Left ventricle myocardium superior (tissue), 1 donor: ENCODE results near the gene LAMC2. TPM values are rescaled to one million over a fixed set of nuclear protein-coding genes. Genes with fewer than 3 reads are reported as not detected.
"Not testable (repeated sequence)": the region's sequence is repeated elsewhere in the genome, so short reads cannot be mapped to it uniquely, and the experiment has no call there.

Source experiments
- ATAC-seq: fragments of 200-7000 bp; cut with Tn5 transposase; one replicate; pipeline ENCODE4 v1.9.1; 2020; ENCODE audit warnings: mild to moderate bottlenecking, moderate library complexity
- DNase-seq: peaks from one replicate; pipeline ENCODE4 v3.0.0-alpha.2; 2020
- intact Hi-C: fragments of 100-400 bp; cut with micrococcal nuclease; formaldehyde crosslinking; loops from one replicate; pipeline ENCODE4 v1.11.0; 2022
- total RNA-seq: library from RNA; stranded (reverse); fragmentation: NEBNext Ultra II Directional; extraction: Animal tissue kit (Norgen Biotek cat#: 25700); gene quantifications from one replicate; pipeline ENCODE4 v1.2.1, GENCODE V29; 2021
- donor health status: DM: no; HTN: yes; CAD: no; lungs with severe emphysema.

The LAMC2 gene
- total RNA-seq, 1 donor from 2014 or later, result 3.7 TPM

DNA sequence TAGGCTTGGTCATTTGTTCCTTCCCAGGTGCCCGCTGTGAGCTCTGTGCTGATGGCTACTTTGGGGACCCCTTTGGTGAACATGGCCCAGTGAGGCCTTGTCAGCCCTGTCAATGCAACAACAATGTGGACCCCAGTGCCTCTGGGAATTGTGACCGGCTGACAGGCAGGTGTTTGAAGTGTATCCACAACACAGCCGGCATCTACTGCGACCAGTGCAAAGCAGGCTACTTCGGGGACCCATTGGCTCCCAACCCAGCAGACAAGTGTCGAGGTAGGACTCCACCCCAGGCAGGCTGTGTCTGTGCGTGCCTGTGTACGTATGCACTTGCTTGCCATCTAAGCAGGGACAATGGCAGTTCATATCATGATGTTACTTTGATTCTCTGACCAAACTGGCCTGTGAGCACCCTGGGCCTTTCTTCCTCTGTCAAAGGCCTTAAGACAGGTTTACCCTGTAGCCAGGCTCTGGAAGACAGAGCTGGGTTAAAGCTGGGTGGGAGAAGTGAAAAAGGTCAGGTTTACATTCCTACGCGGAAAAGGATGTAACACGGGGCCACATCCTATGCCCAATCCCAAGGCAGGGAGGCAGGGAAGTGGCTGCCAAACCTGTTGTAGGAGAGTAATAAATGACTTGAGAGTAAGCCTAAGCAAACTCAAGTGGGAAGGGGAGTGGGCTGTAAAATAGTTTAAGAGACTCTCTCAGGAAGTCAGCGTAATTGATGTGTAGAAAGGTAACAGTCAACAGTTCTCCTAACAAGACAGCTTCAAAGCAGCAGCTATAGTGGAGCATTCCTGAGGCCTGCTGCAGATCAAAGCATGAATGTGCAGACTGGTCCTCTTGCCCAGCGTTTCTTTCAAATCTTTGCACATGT, 42.5 kb downstream of the LAMC2 start:
- DNase-seq (no peak), ATAC-seq (no peak)
- intact Hi-C loops, result loop anchor here (10.0 kb wide), 1 partner anchor 264 kb away; no protein-coding TSS in a partner anchor

DNA sequence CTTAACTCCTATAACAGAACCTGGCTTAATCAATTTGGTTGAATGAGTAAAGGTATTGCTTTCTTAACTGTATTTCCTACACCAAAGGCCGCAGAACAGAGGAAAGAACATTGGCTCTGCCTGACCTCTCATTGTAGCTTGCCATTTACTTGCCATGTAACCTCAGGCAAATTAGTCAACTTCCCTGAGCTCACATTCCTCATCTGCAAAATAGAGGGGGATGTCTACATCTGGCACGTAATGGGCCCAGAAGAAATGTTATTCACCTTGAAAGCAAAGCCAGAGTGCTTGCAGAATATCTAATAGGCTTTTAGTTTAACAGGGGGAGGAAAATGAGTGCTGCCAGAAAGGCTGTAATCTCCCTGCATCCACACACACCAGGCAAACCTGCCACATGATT, 44.3 kb downstream of the LAMC2 start:
- ATAC-seq, result no peak
- DNase-seq, result no peak
- intact Hi-C loops, result loop anchor here (10.0 kb wide), 1 partner anchor 86 kb away; no protein-coding TSS in a partner anchor

GRCh38 chr1:183231545-183231944, 45.5 kb downstream of the LAMC2 start:
- no peak for ATAC-seq
- intact Hi-C loops, result loop anchor here (10.0 kb wide), 1 partner anchor 87 kb away; no protein-coding TSS in a partner anchor
- DNase-seq, result no peak

DNA sequence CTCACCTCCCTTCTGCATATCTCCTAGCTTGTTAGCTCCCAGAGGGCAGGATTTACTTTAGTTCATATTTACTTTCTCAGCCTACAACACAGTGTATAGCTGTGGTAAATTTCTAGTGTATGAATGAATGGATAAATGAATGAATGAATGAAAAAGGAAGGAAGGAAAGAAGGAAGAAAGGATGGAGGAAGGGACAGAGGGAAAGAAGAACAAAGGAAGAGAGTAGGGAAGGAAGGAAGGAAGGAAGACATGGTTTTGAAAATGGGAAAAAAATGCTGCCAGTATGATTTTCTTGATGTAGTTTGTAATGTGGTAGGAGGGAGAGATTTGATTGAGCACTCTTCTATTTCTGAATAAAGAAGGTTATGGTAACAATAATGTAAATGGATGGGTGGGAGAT, 47.0 kb downstream of the LAMC2 start:
- intact Hi-C loops, result loop anchor here (10.0 kb wide), 1 partner anchor 88 kb away; no protein-coding TSS in a partner anchor
- ATAC-seq (no peak), DNase-seq (no peak)

DNA sequence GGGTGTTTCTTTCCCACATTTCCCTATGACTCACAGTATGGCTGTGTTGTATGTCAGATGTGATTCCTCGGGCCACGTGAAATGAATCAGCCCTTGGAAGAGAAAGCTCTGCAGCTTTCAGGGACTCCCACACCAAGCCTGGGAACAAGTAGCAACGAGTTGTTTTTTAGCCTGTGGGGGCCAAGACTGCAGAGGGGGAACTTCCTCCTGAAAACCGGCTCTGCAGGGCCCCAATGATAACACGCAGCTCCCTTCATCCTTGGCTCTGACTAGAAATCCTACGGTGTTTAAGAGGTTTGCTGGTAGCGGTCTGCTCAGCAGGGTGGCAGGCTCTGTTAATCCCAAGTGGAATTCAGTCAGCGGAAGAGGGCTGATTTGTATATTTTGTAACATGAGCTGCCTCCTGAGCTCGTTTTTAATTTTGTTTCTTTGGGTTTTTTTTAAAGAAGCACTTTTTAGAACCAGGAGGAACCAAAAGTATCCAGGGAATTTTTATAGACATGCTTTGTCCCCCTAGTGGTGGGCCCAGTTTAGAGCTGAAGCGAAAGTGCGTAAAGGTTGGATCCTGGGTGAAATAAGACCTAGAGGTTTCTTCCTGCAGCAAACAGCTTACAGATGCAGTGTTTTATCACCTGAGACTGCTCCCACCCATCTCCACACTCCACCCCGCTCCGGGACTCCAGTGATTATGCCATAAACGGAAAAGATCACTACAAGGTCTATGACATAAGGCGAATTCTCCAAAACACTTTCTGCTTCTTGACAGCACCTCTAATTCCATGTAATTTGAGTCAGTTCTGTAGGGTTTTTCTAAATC, 48.8 kb downstream of the LAMC2 start:
- intact Hi-C loops, result loop anchor here (10.0 kb wide), 1 partner anchor 90 kb away; no protein-coding TSS in a partner anchor
- ATAC-seq (peak; percentile 89), DNase-seq (peak; percentile 57)

- intact Hi-C loops, result loop anchor here (10.0 kb wide), 1 partner anchor 91 kb away; no protein-coding TSS in a partner anchor
- DNase-seq (no peak), ATAC-seq (no peak)
Observed at GRCh38 chr1:183235503-183235902, 49.4 kb downstream of the LAMC2 start.

GRCh38 chr1:183236158-183236725, 50.2 kb downstream of the LAMC2 start:
- DNase-seq, result no peak
- intact Hi-C loops, result loop anchor here (10.0 kb wide), 1 partner anchor 91 kb away; no protein-coding TSS in a partner anchor
- ATAC-seq, result no peak

GRCh38 chr1:183237046-183237445, 51.0 kb downstream of the LAMC2 start:
- DNase-seq (no peak), ATAC-seq (no peak)
- intact Hi-C loops, result loop anchor here (10.0 kb wide), 1 partner anchor 92 kb away; no protein-coding TSS in a partner anchor

GRCh38 chr1:183238071-183238470, 52.0 kb downstream of the LAMC2 start:
- intact Hi-C loops, result loop anchor here (10.0 kb wide), 1 partner anchor 93 kb away; no protein-coding TSS in a partner anchor
- ATAC-seq (no peak), DNase-seq (no peak)

- DNase-seq (no peak), ATAC-seq (no peak)
- intact Hi-C loops, result loop anchor here (10.0 kb wide), 1 partner anchor 94 kb away; no protein-coding TSS in a partner anchor
Observed at GRCh38 chr1:183239220-183239742, 53.2 kb downstream of the LAMC2 start.

DNA sequence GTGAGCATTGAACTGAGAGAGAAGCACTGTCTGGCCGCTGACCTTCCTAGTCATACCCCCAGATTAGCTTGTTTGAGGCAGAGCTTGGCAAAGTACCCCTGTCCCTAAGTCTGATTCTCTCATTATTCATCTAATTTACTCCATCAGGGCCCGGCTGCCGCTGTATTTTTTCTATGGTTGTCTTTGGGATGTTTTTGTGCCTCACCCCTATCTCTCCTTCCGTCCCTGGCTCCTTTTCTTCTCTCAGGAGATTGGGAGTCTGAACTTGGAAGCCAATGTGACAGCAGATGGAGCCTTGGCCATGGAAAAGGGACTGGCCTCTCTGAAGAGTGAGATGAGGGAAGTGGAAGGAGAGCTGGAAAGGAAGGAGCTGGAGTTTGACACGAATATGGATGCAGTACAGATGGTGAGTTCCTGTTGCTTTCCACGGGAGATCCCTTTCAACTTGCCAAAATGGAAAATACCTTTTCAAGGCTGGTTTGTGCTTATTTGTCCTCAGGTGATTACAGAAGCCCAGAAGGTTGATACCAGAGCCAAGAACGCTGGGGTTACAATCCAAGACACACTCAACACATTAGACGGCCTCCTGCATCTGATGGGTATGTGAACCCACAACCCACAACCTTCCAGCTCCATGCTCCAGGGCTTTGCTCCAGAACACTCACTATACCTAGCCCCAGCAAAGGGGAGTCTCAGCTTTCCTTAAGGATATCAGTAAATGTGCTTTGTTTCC, 53.9 kb downstream of the LAMC2 start:
- DNase-seq (peak; percentile 63), ATAC-seq (peak; percentile 55)
- intact Hi-C loops, result loop anchor here (10.0 kb wide), 1 partner anchor 95 kb away; no protein-coding TSS in a partner anchor

DNA sequence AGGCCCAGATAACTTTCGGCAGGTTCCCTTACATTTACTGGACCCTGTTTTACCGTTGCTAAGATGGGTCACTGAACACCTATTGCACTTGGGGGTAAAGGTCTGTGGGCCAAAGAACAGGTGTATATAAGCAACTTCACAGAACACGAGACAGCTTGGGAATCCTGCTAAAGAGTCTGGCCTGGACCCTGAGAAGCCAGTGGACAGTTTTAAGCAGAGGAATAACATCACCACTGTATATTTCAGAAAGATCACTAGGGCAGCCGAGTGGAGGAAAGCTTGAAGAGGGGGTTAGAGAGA, 54.4 kb downstream of the LAMC2 start:
- ATAC-seq (no peak), DNase-seq (no peak)
- intact Hi-C loops, result no loop called here

- ATAC-seq, DNase-seq, intact Hi-C loops: not testable (repeated sequence)
Observed at GRCh38 chr1:183240853-183241252, 54.8 kb downstream of the LAMC2 start.

- intact Hi-C loops, result no loop called here
- no peak for ATAC-seq
- no peak for DNase-seq
Observed at GRCh38 chr1:183241471-183241870, 55.4 kb downstream of the LAMC2 start.

- ATAC-seq, result peak; percentile 44
- DNase-seq, result no peak
- intact Hi-C loops, result no loop called here
Observed at GRCh38 chr1:183242556-183242955, 56.5 kb downstream of the LAMC2 start.

- intact Hi-C loops, result no loop called here
- ATAC-seq (peak; percentile 66), DNase-seq (peak; percentile 76)
Observed at GRCh38 chr1:183243161-183244050, 57.3 kb downstream of the LAMC2 start.

DNA sequence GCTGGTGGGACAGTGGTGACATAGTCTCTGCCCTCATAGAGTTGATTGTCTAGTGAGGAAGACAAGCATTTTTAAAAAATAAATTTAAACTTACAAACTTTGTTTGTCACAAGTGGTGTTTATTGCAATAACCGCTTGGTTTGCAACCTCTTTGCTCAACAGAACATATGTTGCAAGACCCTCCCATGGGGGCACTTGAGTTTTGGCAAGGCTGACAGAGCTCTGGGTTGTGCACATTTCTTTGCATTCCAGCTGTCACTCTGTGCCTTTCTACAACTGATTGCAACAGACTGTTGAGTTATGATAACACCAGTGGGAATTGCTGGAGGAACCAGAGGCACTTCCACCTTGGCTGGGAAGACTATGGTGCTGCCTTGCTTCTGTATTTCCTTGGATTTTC, 58.4 kb downstream of the LAMC2 start:
- intact Hi-C loops, result no loop called here

More for the DNA sequence above, 58.4 kb downstream of the LAMC2 start:
- peak; percentile 87 for DNase-seq
- ATAC-seq, result peak; percentile 47
